ENCODE results near the gene GALNS.

The GALNS gene

DNA sequence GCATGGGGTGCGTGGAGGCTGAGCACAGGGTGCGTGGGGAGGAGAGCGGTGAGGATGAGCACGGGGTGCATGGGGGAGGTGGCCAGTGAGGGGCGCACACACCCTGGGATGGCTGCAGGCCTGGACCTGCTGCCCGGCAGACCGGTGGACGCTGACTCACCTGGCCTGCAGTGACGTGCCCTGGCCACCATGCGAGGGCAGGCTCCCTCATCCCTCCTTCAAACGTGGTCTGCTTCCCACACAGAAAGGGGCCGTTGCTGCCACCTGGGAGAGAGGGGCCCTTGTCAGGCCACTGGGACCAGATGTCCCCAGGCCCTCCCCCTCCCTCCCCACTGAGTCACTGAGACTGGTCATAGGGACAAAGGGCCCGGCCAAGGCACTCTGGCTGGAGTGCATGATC, 24.9 kb downstream of the GALNS start:
- in situ Hi-C loops (cut with MboI; ENCODE audit: low sequenced_read_pairs, unreplicated experiment): no loop called here
- no peak for TF ChIP-seq CTCF (IDR thresholded peaks at IDR 0.05; ENCODE audit: borderline replicate concordance, control extremely low read depth, extremely low read depth, insufficient read depth, missing control alignments)
- no peak for DNase-seq (ENCODE audit: low spot score)

DNA sequence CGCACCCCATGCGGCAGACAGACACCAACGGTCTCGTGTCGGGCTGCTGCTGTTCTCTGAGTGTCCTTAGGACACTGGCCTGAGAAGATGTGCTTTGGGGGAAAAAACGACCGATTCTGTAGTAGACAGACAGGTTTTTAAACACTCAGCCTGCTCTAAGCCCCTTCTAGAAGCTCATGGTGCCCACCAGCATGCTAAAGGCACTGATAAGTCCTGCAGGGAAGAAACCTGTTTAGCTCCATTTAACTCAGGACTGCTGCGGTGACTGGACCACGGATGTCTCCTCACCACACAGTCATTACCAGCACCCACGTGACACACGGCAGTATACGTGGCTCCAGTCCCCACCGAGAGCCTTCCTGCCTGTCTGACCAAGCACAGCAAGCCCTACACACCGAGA, 26.0 kb downstream of the GALNS start:
- DNase-seq (ENCODE audit: low spot score): no peak
- in situ Hi-C loops (cut with MboI; ENCODE audit: low sequenced_read_pairs, unreplicated experiment): no loop called here
- no peak for TF ChIP-seq CTCF (IDR thresholded peaks at IDR 0.05; ENCODE audit: borderline replicate concordance, control extremely low read depth, extremely low read depth, insufficient read depth, missing control alignments)

- in situ Hi-C loops (cut with MboI; ENCODE audit: low sequenced_read_pairs, unreplicated experiment): no loop called here
- DNase-seq (ENCODE audit: low spot score): no peak
- TF ChIP-seq CTCF (IDR thresholded peaks at IDR 0.05; ENCODE audit: borderline replicate concordance, control extremely low read depth, extremely low read depth, insufficient read depth, missing control alignments): no peak
Observed at GRCh38 chr16:88830258-88830657, 26.5 kb downstream of the GALNS start.

DNA sequence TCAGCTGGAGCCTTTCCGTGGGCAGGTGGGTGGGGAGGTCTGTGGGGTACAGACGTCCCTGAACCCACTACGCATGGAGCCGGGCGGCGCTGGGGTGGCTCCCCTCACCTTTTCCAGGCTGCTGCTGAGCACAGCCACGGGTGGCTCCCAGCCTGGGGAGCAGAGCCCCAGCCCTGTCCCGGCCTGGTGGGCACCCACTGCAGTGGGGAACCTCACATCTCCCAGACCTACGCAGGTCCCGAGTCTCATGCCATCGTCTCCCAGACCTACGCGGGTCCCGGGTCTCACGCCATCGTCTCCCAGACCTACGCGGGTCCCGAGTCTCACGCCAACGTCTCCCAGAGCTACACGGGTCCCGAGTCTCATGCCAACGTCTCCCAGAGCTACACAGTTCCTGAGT, 28.0 kb downstream of the GALNS start:
- in situ Hi-C loops (cut with MboI; ENCODE audit: low sequenced_read_pairs, unreplicated experiment): no loop called here
- DNase-seq (ENCODE audit: low spot score): no peak
- TF ChIP-seq CTCF (IDR thresholded peaks at IDR 0.05; ENCODE audit: borderline replicate concordance, control extremely low read depth, extremely low read depth, insufficient read depth, missing control alignments): no peak

DNA sequence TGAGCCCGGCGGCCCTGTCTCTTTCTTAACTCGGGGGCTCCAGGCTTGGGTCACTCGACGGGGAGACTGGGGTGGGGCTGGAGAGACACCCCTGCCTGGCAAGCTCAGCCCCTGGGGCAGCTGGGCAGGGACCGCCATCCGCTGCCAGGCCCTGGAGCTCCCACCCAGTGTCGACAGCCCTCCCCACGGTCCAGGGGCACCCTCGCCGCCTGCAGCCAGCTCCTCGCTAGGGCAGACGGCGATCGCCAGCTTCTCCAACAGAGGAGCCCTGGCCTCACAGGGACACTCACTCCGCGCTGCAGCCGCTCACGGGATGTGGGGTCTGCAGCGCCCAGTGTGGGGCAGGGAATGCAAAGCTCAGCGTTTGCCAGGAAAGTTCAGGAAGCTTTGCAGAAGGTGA, 29.0 kb downstream of the GALNS start:
- in situ Hi-C loops (cut with MboI; ENCODE audit: low sequenced_read_pairs, unreplicated experiment): no loop called here
- DNase-seq (ENCODE audit: low spot score): no peak
- TF ChIP-seq CTCF (IDR thresholded peaks at IDR 0.05; ENCODE audit: borderline replicate concordance, control extremely low read depth, extremely low read depth, insufficient read depth, missing control alignments): no peak

- no peak for DNase-seq (ENCODE audit: low spot score)
- in situ Hi-C loops (cut with MboI; ENCODE audit: low sequenced_read_pairs, unreplicated experiment): no loop called here
- TF ChIP-seq CTCF (IDR thresholded peaks at IDR 0.05; ENCODE audit: borderline replicate concordance, control extremely low read depth, extremely low read depth, insufficient read depth, missing control alignments): no peak
Observed at GRCh38 chr16:88826070-88826840, 30.5 kb downstream of the GALNS start.
